ENCODE data around the gene MKLN1. TPM values are rescaled to one million over a fixed set of nuclear protein-coding genes. Genes with fewer than 3 reads are reported as not detected.

The MKLN1 gene
- total RNA-seq, 1 donor from 2014 or later: 48.4 TPM

- H3K36me3 ChIP-seq: no peaks in the 10 kb centered on the region
- TF ChIP-seq CTCF (IDR thresholded peaks at IDR 0.05): no peak
- TF ChIP-seq POLR2A (IDR thresholded peaks at IDR 0.05): no peak
- TF ChIP-seq POLR2AphosphoS5 (IDR thresholded peaks at IDR 0.05; ENCODE audit: insufficient read depth in 1 of 2, low read depth in 1 of 2): no peak
- intact Hi-C loops (cut with DNase I): no loop called here
- DNase-seq (ENCODE audit: extremely low spot score in 2 of 2): no peak
- no peak overlapping the region for H3K4me3 ChIP-seq
- no peak overlapping the region for H3K27ac ChIP-seq
- H3K9me3 ChIP-seq: no peaks in the 10 kb centered on the region
- H3K4me1 ChIP-seq: no peaks in the 10 kb centered on the region
- H3K27me3 ChIP-seq: no peaks in the 10 kb centered on the region
Observed at GRCh38 chr7:131489196-131489595, 161.5 kb downstream of the MKLN1 start.

- intact Hi-C loops (cut with DNase I): no loop called here
- Histone ChIP-seq H3K27me3 (no peaks in the 10 kb centered on the region), H3K9me3 (no peaks in the 10 kb centered on the region), H3K27ac (no peak overlapping the region), H3K36me3 (no peaks in the 10 kb centered on the region), H3K4me3 (no peak overlapping the region), H3K4me1 (no peaks in the 10 kb centered on the region)
- no peak for DNase-seq (ENCODE audit: extremely low spot score in 2 of 2)
- TF ChIP-seq POLR2AphosphoS5 (IDR thresholded peaks at IDR 0.05; ENCODE audit: insufficient read depth in 1 of 2, low read depth in 1 of 2) (no peak), POLR2A (IDR thresholded peaks at IDR 0.05) (no peak), CTCF (IDR thresholded peaks at IDR 0.05) (no peak)
Observed at GRCh38 chr7:131489881-131490280, 162.2 kb downstream of the MKLN1 start.

- Histone ChIP-seq H3K27me3 (no peaks in the 10 kb centered on the region), H3K9me3 (no peaks in the 10 kb centered on the region), H3K27ac (no peak overlapping the region), H3K4me3 (no peak overlapping the region), H3K36me3 (no peaks in the 10 kb centered on the region), H3K4me1 (no peaks in the 10 kb centered on the region)
- DNase-seq (ENCODE audit: extremely low spot score in 2 of 2): no peak
- intact Hi-C loops (cut with DNase I): no loop called here
- TF ChIP-seq POLR2AphosphoS5 (IDR thresholded peaks at IDR 0.05; ENCODE audit: insufficient read depth in 1 of 2, low read depth in 1 of 2) (no peak), CTCF (IDR thresholded peaks at IDR 0.05) (no peak), POLR2A (IDR thresholded peaks at IDR 0.05) (no peak)
Observed at GRCh38 chr7:131493081-131493480, 165.4 kb downstream of the MKLN1 start.

- intact Hi-C loops (cut with DNase I): no loop called here
- TF ChIP-seq POLR2AphosphoS5 (IDR thresholded peaks at IDR 0.05; ENCODE audit: insufficient read depth in 1 of 2, low read depth in 1 of 2) (no peak), CTCF (IDR thresholded peaks at IDR 0.05) (no peak), POLR2A (IDR thresholded peaks at IDR 0.05) (no peak)
- no peaks in the 10 kb centered on the region for H3K9me3 ChIP-seq
- H3K27ac ChIP-seq: no peak overlapping the region
- no peaks in the 10 kb centered on the region for H3K4me1 ChIP-seq
- no peaks in the 10 kb centered on the region for H3K36me3 ChIP-seq
- H3K4me3 ChIP-seq: no peak overlapping the region
- no peak for DNase-seq (ENCODE audit: extremely low spot score in 2 of 2)
- H3K27me3 ChIP-seq: no peaks in the 10 kb centered on the region
Observed at GRCh38 chr7:131493581-131493980, 165.9 kb downstream of the MKLN1 start.

- H3K36me3 ChIP-seq: no peaks in the 10 kb centered on the region
- intact Hi-C loops (cut with DNase I): no loop called here
- TF ChIP-seq POLR2A (IDR thresholded peaks at IDR 0.05): no peak
- no peak for TF ChIP-seq CTCF (IDR thresholded peaks at IDR 0.05)
- TF ChIP-seq POLR2AphosphoS5 (IDR thresholded peaks at IDR 0.05; ENCODE audit: insufficient read depth in 1 of 2, low read depth in 1 of 2): no peak
- no peak overlapping the region for H3K4me3 ChIP-seq
- no peaks in the 10 kb centered on the region for H3K4me1 ChIP-seq
- no peaks in the 10 kb centered on the region for H3K27me3 ChIP-seq
- no peaks in the 10 kb centered on the region for H3K9me3 ChIP-seq
- DNase-seq (ENCODE audit: extremely low spot score in 2 of 2): no peak
- no peak overlapping the region for H3K27ac ChIP-seq
Observed at GRCh38 chr7:131494182-131494581, 166.5 kb downstream of the MKLN1 start.
